Hepatocyte (in vitro differentiated cells): ENCODE measurements around the gene ERC2. TPM values are rescaled to one million over a fixed set of nuclear protein-coding genes. Genes with fewer than 3 reads are reported as not detected.

Experiments
- DNase-seq: peaks from one replicate; pipeline ENCODE4 v3.0.0-alpha.2; 2016; ENCODE audit warnings: low spot score
- H2AFZ ChIP-seq: fragments of 200-600 bp; sonication (generic); 2 replicates; pipeline ENCODE4 v1.6.0; 2016; ENCODE audit warnings: antibody characterized with exemption, mild to moderate bottlenecking
- H3K27ac ChIP-seq: fragments of 200-600 bp; sonication (generic); 2 replicates; pipeline ENCODE4 v1.5.1; 2016; ENCODE audit warnings: mild to moderate bottlenecking
- H3K27me3 ChIP-seq: fragments of 200-600 bp; sonication (generic); 2 replicates; pipeline ENCODE4 v1.6.1; 2016
- H3K36me3 ChIP-seq: fragments of 200-600 bp; sonication (generic); replicated peaks from 2 replicates; pipeline ENCODE4 v1.5.1; 2016; ENCODE audit warnings: low read depth; ENCODE audit not compliant: insufficient read depth
- H3K4me1 ChIP-seq: fragments of 200-600 bp; sonication (generic); 2 replicates; pipeline ENCODE4 v1.5.1; 2016; ENCODE audit warnings: mild to moderate bottlenecking, moderate library complexity; ENCODE audit not compliant: insufficient read depth
- H3K4me2 ChIP-seq: fragments of 200-600 bp; sonication (generic); 2 replicates; pipeline ENCODE4 v1.6.0; 2016
- H3K4me3 ChIP-seq: fragments of 200-600 bp; sonication (generic); 2 replicates; pipeline ENCODE4 v1.5.1; 2016; ENCODE audit warnings: mild to moderate bottlenecking
- H3K79me2 ChIP-seq: fragments of 200-600 bp; sonication (generic); 2 replicates; pipeline ENCODE4 v1.6.0; 2017; ENCODE audit warnings: mild to moderate bottlenecking
- H3K9me2 ChIP-seq: fragments of 200-600 bp; sonication (generic); replicated peaks from 2 replicates; pipeline ENCODE4 v1.6.0; 2017; ENCODE audit warnings: mild to moderate bottlenecking; ENCODE audit not compliant: insufficient read depth
- H3K9me3 ChIP-seq: fragments of 200-600 bp; sonication (generic); 2 replicates; pipeline ENCODE4 v1.5.1; 2016; ENCODE audit warnings: low read depth, mild to moderate bottlenecking
- H4K20me1 ChIP-seq: fragments of 200-600 bp; sonication (generic); 2 replicates; pipeline ENCODE4 v1.6.0; 2016; ENCODE audit warnings: mild to moderate bottlenecking; ENCODE audit not compliant: insufficient read depth, poor library complexity, severe bottlenecking
- CTCF ChIP-seq: fragments of 200-600 bp; sonication (generic); IDR thresholded peaks from 2 replicates; pipeline ENCODE4 v1.5.1; 2016; ENCODE audit warnings: antibody characterized with exemption, mild to moderate bottlenecking; ENCODE audit not compliant: poor library complexity
- EZH2 ChIP-seq: fragments of 200-600 bp; sonication (generic); IDR thresholded peaks from 2 replicates; pipeline ENCODE4 v1.6.1; 2016; ENCODE audit warnings: antibody characterized with exemption, mild to moderate bottlenecking, borderline replicate concordance
- EZH2phosphoT487 ChIP-seq: fragments of 200-600 bp; sonication (generic); IDR thresholded peaks from one replicate; pipeline ENCODE4 v1.6.1; 2018; ENCODE audit warnings: antibody characterized with exemption, mild to moderate bottlenecking, low read depth, moderate library complexity; ENCODE audit not compliant: unreplicated experiment, severe bottlenecking
- WGBS: methylation state at CpG from one replicate; pipeline ENCODE4 v1.1.6; 2016; ENCODE audit warnings: low lambda C conversion rate; ENCODE audit errors: missing lambda C conversion rate; 5-methylcytosine and 5-hydroxymethylcytosine counted together
- polyA plus RNA-seq: library from polyadenylated mRNA; unstranded; fragments of >200 nt; fragmentation: Nextera tagmentation; extraction: Ambion mirVana; gene quantifications from 2 replicates; pipeline ENCODE4 v1.2.1, GENCODE V29; 2016
- total RNA-seq: library from RNA; depleted of rRNA; stranded (reverse); fragments of >200 nt; gene quantifications from 2 replicates; pipeline ENCODE4 v1.2.3, GENCODE V29; 2014

The ERC2 gene
- total and polyA plus RNA-seq, 2 experiments from 2014 or later, result 1.2 to 5.3 TPM

GRCh38 chr3:55863028-55863427 lies 605.2 kb downstream of the ERC2 start:
- Histone ChIP-seq H3K36me3 (no peaks in the 10 kb centered on the region), H3K4me1 (peaks cover 20% of the 10 kb centered on the region), H2AFZ (no peak overlapping the region), H3K27ac (no peak overlapping the region), H4K20me1 (no peaks in the 10 kb centered on the region), H3K4me2 (no peak overlapping the region), H3K9me3 (no peaks in the 10 kb centered on the region), H3K9me2 (no peaks in the 10 kb centered on the region), H3K79me2 (no peaks in the 10 kb centered on the region), H3K27me3 (no peaks in the 10 kb centered on the region), H3K4me3 (no peak overlapping the region)
- TF ChIP-seq EZH2phosphoT487 (no peak), EZH2 (no peak), CTCF (no peak)
- 83% methylated on average over 4 of the region's 4 CpGs for WGBS
- no peak for DNase-seq

- peaks cover 20% of the 10 kb centered on the region for H3K4me1 ChIP-seq
- no peak overlapping the region for H2AFZ ChIP-seq
- peak overlapping the region; percentile 88 for H3K27ac ChIP-seq
- H4K20me1 ChIP-seq, result no peaks in the 10 kb centered on the region
- no peak overlapping the region for H3K4me3 ChIP-seq
- H3K36me3 ChIP-seq, result no peaks in the 10 kb centered on the region
- no peaks in the 10 kb centered on the region for H3K9me3 ChIP-seq
- TF ChIP-seq CTCF (no peak), EZH2phosphoT487 (no peak), EZH2 (no peak)
- WGBS, result 54% methylated on average over 11 of the region's 11 CpGs
- DNase-seq, result peak; percentile 27
- H3K27me3 ChIP-seq, result no peaks in the 10 kb centered on the region
- H3K4me2 ChIP-seq, result peak overlapping the region; percentile 35
- no peaks in the 10 kb centered on the region for H3K9me2 ChIP-seq
- no peaks in the 10 kb centered on the region for H3K79me2 ChIP-seq
These were observed 608.1 kb downstream of the ERC2 start for GRCh38 chr3:55860049-55860721.

- Histone ChIP-seq H3K27ac (peak overlapping the region; percentile 71), H4K20me1 (no peaks in the 10 kb centered on the region), H3K36me3 (no peaks in the 10 kb centered on the region), H3K9me2 (no peaks in the 10 kb centered on the region), H3K4me1 (peaks cover 20% of the 10 kb centered on the region), H3K9me3 (no peaks in the 10 kb centered on the region), H3K79me2 (no peaks in the 10 kb centered on the region), H3K4me3 (no peak overlapping the region), H2AFZ (no peak overlapping the region), H3K27me3 (no peaks in the 10 kb centered on the region), H3K4me2 (peak overlapping the region; percentile 1)
- WGBS, result 69% methylated on average over 2 of the region's 2 CpGs
- TF ChIP-seq CTCF (no peak), EZH2phosphoT487 (no peak), EZH2 (no peak)
- no peak for DNase-seq
These were observed 609.0 kb downstream of the ERC2 start for GRCh38 chr3:55859305-55859704.
